PC-9 (cell line): ENCODE data around the gene RXRA.

Experiments
- CTCF ChIP-seq: fragments of 200-600 bp; sonication (generic); conservative IDR thresholded peaks from 2 replicates; pipeline ENCODE4 v1.6.1; 2017; ENCODE audit warnings: mixed run types, antibody characterized with exemption, mild to moderate bottlenecking, moderate library complexity
- EZH2 ChIP-seq: fragments of 200-600 bp; sonication (generic); IDR thresholded peaks from 2 replicates; pipeline ENCODE4 v1.8.0; 2017; ENCODE audit warnings: antibody characterized with exemption, low read depth

DNA sequence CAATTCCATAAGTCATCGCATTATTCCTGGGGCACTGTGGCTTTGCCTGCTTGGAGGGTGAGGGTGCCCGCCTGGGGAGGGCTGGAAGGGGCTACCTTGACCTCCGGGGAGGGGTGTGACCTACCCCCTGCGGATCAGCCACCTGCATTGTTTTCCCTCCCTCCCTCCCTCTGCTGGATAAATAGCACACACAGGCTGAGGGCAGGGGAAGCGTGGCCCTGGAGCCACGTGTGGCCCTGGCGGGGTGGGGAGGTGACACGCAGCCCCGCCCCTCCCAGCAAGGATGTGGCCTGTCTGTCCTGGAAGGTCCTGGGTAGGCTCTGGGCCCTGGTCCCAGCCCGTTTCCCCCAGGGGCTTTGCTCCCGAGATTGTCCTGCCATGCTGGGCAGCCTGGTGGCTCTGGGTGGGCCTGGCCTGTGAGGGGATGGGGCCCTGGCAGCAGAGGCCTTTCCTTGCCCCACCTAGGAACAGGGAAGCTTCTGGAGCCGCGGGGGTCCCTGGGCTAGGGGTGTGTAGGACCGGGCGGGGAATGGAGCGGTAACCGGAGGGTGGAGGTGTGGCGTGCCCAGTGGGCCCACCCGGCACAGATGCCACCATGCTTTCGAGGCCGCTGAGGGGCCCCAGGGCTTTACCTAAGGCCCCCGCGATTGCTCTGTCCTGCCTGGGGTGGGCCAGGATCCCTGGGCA is 33.4 kb downstream of the RXRA start:
- TF ChIP-seq CTCF (no peak; the same call in 1 of the 2 replicates), EZH2 (no peak)
